Endodermal cell (in vitro differentiated cells): ENCODE data around the gene HSF4. TPM values are rescaled to one million over a fixed set of nuclear protein-coding genes. Genes with fewer than 3 reads are reported as not detected.

ENCODE experiments used
- DNase-seq: peaks from one replicate; pipeline ENCODE4 v3.0.0-alpha.2; 2017
- H3K27ac ChIP-seq: 2 replicates; pipeline ENCODE4 v1.5.1; 2013; ENCODE audit warnings: mild to moderate bottlenecking, low read depth, low read length, moderate library complexity
- H3K27me3 ChIP-seq: 2 replicates; pipeline ENCODE4 v1.6.1; 2013; ENCODE audit warnings: mild to moderate bottlenecking, low read length, moderate library complexity; ENCODE audit not compliant: insufficient read depth, control insufficient read depth, poor library complexity, severe bottlenecking
- H3K36me3 ChIP-seq: 2 replicates; pipeline ENCODE4 v1.7.0; 2013; ENCODE audit warnings: mild to moderate bottlenecking, low read length, moderate library complexity; ENCODE audit not compliant: control insufficient read depth, insufficient read depth
- H3K4me1 ChIP-seq: one replicate; pipeline ENCODE4 v1.7.0; 2013; ENCODE audit warnings: low read length; ENCODE audit not compliant: control insufficient read depth, insufficient read depth
- H3K4me3 ChIP-seq: 2 replicates; pipeline ENCODE4 v1.5.1; 2013; ENCODE audit warnings: mild to moderate bottlenecking, low read length, moderate library complexity
- H3K9ac ChIP-seq: 2 replicates; pipeline ENCODE4 v1.6.1; 2013; ENCODE audit warnings: mild to moderate bottlenecking, low read length, moderate library complexity; ENCODE audit not compliant: poor library complexity, severe bottlenecking; ENCODE audit errors: extremely low read depth
- H3K9me3 ChIP-seq: 2 replicates; pipeline ENCODE4 v1.6.1; 2013; ENCODE audit warnings: mild to moderate bottlenecking, low read length, moderate library complexity; ENCODE audit not compliant: control insufficient read depth
- H3K27ac Mint-ChIP-seq: 2 replicates; pipeline ENCODE4 v1.8.0; 2020; ENCODE audit warnings: mixed read lengths
- H3K27me3 Mint-ChIP-seq: 2 replicates; pipeline ENCODE4 v1.8.0; 2021; ENCODE audit warnings: mild to moderate bottlenecking, mixed read lengths; ENCODE audit not compliant: insufficient read depth
- H3K36me3 Mint-ChIP-seq: 2 replicates; pipeline ENCODE4 v1.8.0; 2020; ENCODE audit warnings: low read depth, mixed read lengths
- H3K4me1 Mint-ChIP-seq: 2 replicates; pipeline ENCODE4 v1.8.0; 2020; ENCODE audit warnings: mixed read lengths
- H3K4me3 Mint-ChIP-seq: 2 replicates; pipeline ENCODE4 v1.8.0; 2020; ENCODE audit warnings: mild to moderate bottlenecking, moderate library complexity, mixed read lengths
- H3K9me3 Mint-ChIP-seq: 2 replicates; pipeline ENCODE4 v1.8.0; 2020; ENCODE audit warnings: mild to moderate bottlenecking, mixed read lengths
- CTCF ChIP-seq: fragments of 200-600 bp; sonication (generic); conservative IDR thresholded peaks from 2 replicates; pipeline ENCODE4 v1.5.0; 2021; ENCODE audit warnings: antibody characterized with exemption, mild to moderate bottlenecking
- WGBS, 2 experiments: methylation state at CpG; one replicate each; pipeline versions ENCODE4 v1.1.5 to v1.1.7; 2013; ENCODE audit warnings: missing lambda C conversion rate in 2 of 2, mixed read lengths in 1 of 2; ENCODE audit not compliant: insufficient coverage in 1 of 2, insufficient read length in 1 of 2; 5-methylcytosine and 5-hydroxymethylcytosine counted together
- total RNA-seq, 2 donors: library from RNA; stranded (reverse); fragmentation: NEBNext Ultra II Directional in 1 of 2; extraction: Animal tissue kit (Norgen Biotek cat#: 25700) in 1 of 2; gene quantifications; 2 replicates in 1 of 2; 3 replicates in 1 of 2; pipeline ENCODE4 v1.2.1, GENCODE V29; 2021

The HSF4 gene
- total RNA-seq, 2 donors from 2014 or later, result 2.0 to 6.8 TPM

GRCh38 chr16:67191411-67191994 is 27.0 kb downstream of the HSF4 start:
- peaks cover 35% of the 10 kb centered on the region for H3K36me3 ChIP-seq
- Mint-ChIP-seq H3K4me3 (peak overlapping the region; percentile 80), H3K27ac (no peak overlapping the region), H3K27me3 (peaks cover 2% of the 10 kb centered on the region), H3K4me1 (peaks cover 11% of the 10 kb centered on the region), H3K9me3 (no peaks in the 10 kb centered on the region), H3K36me3 (peaks cover 35% of the 10 kb centered on the region)
- H3K27me3 ChIP-seq, result no peaks in the 10 kb centered on the region
- H3K4me3 ChIP-seq, result peak overlapping the region; percentile 99
- H3K9ac ChIP-seq, result no peak overlapping the region
- peaks cover 9% of the 10 kb centered on the region for H3K4me1 ChIP-seq
- TF ChIP-seq CTCF, result no peak
- DNase-seq, result no peak
- H3K27ac ChIP-seq, result no peak overlapping the region
- WGBS, 2 experiments, result 42 to 43% methylated on average over 9 of the region's 9 CpGs
- no peaks in the 10 kb centered on the region for H3K9me3 ChIP-seq

- 0% methylated on average over 18 to 54 of the region's 54 CpGs for WGBS, 2 experiments
- TF ChIP-seq CTCF, result no peak
- peak; percentile 96 for DNase-seq
- H3K4me3 ChIP-seq, result peak within 1 kb of the TSS; percentile 99
- H3K9ac ChIP-seq, result peak within 1 kb of the TSS; percentile 72
- peak within 1 kb of the TSS; percentile 80 for H3K4me3 Mint-ChIP-seq
- H3K27me3 Mint-ChIP-seq, result no peaks in the 10 kb centered on the region
- no peak within 1 kb of the TSS for H3K27ac ChIP-seq
- peaks cover 5% of the 10 kb centered on the region for H3K4me1 Mint-ChIP-seq
- no peaks in the 10 kb centered on the region for H3K9me3 Mint-ChIP-seq
- peaks cover 7% of the 10 kb centered on the region for H3K4me1 ChIP-seq
- H3K9me3 ChIP-seq, result no peaks in the 10 kb centered on the region
- peaks cover 41% of the 10 kb centered on the region for H3K36me3 ChIP-seq
- H3K36me3 Mint-ChIP-seq, result peaks cover 41% of the 10 kb centered on the region
- no peaks in the 10 kb centered on the region for H3K27me3 ChIP-seq
- peak within 1 kb of the TSS; percentile 85 for H3K27ac Mint-ChIP-seq
Measured at GRCh38 chr16:67191995-67192681, 27.6 kb downstream of the HSF4 start, which contains the start of gene E2F4. Gene E2F4, plus strand, starts transcription at chr16:67192155. Its CDS starts 73 bp downstream, at chr16:67192228.

GRCh38 chr16:67192781-67193361 is 28.3 kb downstream of the HSF4 start:
- no peak for TF ChIP-seq CTCF
- peaks cover 43% of the 10 kb centered on the region for H3K36me3 Mint-ChIP-seq
- peak overlapping the region; percentile 80 for H3K4me3 Mint-ChIP-seq
- H3K9me3 Mint-ChIP-seq, result no peaks in the 10 kb centered on the region
- peak overlapping the region; percentile 85 for H3K27ac Mint-ChIP-seq
- 43 to 49% methylated on average over 17 of the region's 17 CpGs for WGBS, 2 experiments
- H3K27ac ChIP-seq, result no peak overlapping the region
- peaks cover 7% of the 10 kb centered on the region for H3K4me1 ChIP-seq
- no peaks in the 10 kb centered on the region for H3K9me3 ChIP-seq
- H3K4me3 ChIP-seq, result peak overlapping the region; percentile 99
- H3K4me1 Mint-ChIP-seq, result peaks cover 5% of the 10 kb centered on the region
- no peaks in the 10 kb centered on the region for H3K27me3 Mint-ChIP-seq
- DNase-seq, result no peak
- peaks cover 49% of the 10 kb centered on the region for H3K36me3 ChIP-seq
- no peaks in the 10 kb centered on the region for H3K27me3 ChIP-seq
- H3K9ac ChIP-seq, result peak overlapping the region; percentile 72
